IMR-90 (cell line): Measurements from ENCODE around the gene ZNHIT1. TPM values are rescaled to one million over a fixed set of nuclear protein-coding genes. Genes with fewer than 3 reads are reported as not detected.

Source experiments
- ATAC-seq: fragments of 200-7000 bp; cut with Tn5 transposase; 2 replicates; pipeline ENCODE4 v1.9.1; 2020; ENCODE audit warnings: low read depth, mild to moderate bottlenecking, moderate library complexity
- BruUV-seq: library from RNA; stranded (reverse); fragments of 400-500 nt; replicated peaks from 2 replicates; lab custom pipeline; 2021; lab: Mats Ljungman, UMichigan
- CTCF ChIA-PET: fragments of 300-600 bp; formaldehyde crosslinking; extraction: SDS; loops from one replicate; lab custom pipeline; 2021; ENCODE audit warnings: antibody characterized with exemption; lab: Yijun Ruan, JAX
- POLR2A ChIA-PET: fragments of 300-600 bp; sonication (Branson Sonifier 250); formaldehyde crosslinking; loops from one replicate; lab custom pipeline; 2022; ENCODE audit warnings: antibody characterized with exemption; ENCODE audit not compliant: unreplicated experiment; lab: Charles Lee
- DNase-seq: peaks from one replicate; pipeline ENCODE4 v3.0.0; 2013
- H2AFZ ChIP-seq: replicated peaks from 2 replicates; pipeline ENCODE3; 2013; ENCODE audit warnings: low read length, mild to moderate bottlenecking; ENCODE audit not compliant: poor library complexity
- H2AK5ac ChIP-seq: 2 replicates; pipeline ENCODE4 v1.6.1; 2013; ENCODE audit warnings: low read depth, low read length, inconsistent platforms
- H2AK9ac ChIP-seq: replicated peaks from 2 replicates; pipeline ENCODE3; 2013; ENCODE audit warnings: mild to moderate bottlenecking, low read depth, low read length, moderate library complexity; ENCODE audit not compliant: poor library complexity
- H2BK120ac ChIP-seq: 2 replicates; pipeline ENCODE4 v1.6.1; 2013; ENCODE audit warnings: low read depth, low read length, inconsistent platforms
- H2BK15ac ChIP-seq: 3 replicates; pipeline ENCODE4 v1.6.1; 2013; ENCODE audit warnings: low read depth, low read length, inconsistent platforms
- H2BK20ac ChIP-seq: 2 replicates; pipeline ENCODE4 v1.6.1; 2013; ENCODE audit warnings: low read depth, mild to moderate bottlenecking, inconsistent platforms, low read length, moderate library complexity
- H2BK5ac ChIP-seq: 2 replicates; pipeline ENCODE4 v1.6.1; 2013; ENCODE audit warnings: mild to moderate bottlenecking, low read depth, low read length, inconsistent platforms; ENCODE audit not compliant: poor library complexity, severe bottlenecking
- H3K14ac ChIP-seq: replicated peaks from 2 replicates; pipeline ENCODE4 v1.6.1; 2013; ENCODE audit warnings: low read depth, low read length, inconsistent platforms
- H3K18ac ChIP-seq: 2 replicates; pipeline ENCODE4 v1.6.1; 2013; ENCODE audit warnings: low read depth, low read length, control low read depth
- H3K23ac ChIP-seq: 2 replicates; pipeline ENCODE4 v1.6.1; 2013; ENCODE audit warnings: low read depth, low read length, inconsistent platforms
- H3K27ac ChIP-seq: 2 replicates; pipeline ENCODE4 v1.5.1; 2013; ENCODE audit warnings: mild to moderate bottlenecking, control low read depth, low read length; ENCODE audit not compliant: insufficient read depth
- H3K27me3 ChIP-seq: 2 replicates; pipeline ENCODE4 v1.6.1; 2013; ENCODE audit warnings: low read length; ENCODE audit not compliant: control insufficient read depth, insufficient read depth
- H3K36me3 ChIP-seq: 2 replicates; pipeline ENCODE4 v1.6.1; 2013; ENCODE audit warnings: low read length, mixed read lengths; ENCODE audit not compliant: control insufficient read depth, insufficient read depth
- H3K4ac ChIP-seq: 2 replicates; pipeline ENCODE4 v1.6.1; 2013; ENCODE audit warnings: low read depth, low read length, inconsistent platforms
- H3K4me1 ChIP-seq: 2 replicates; pipeline ENCODE4 v1.6.1; 2013; ENCODE audit warnings: low read length, mixed read lengths; ENCODE audit not compliant: control insufficient read depth, insufficient read depth
- H3K4me2 ChIP-seq: 2 replicates; pipeline ENCODE4 v1.6.1; 2013; ENCODE audit warnings: low read depth, mild to moderate bottlenecking, control low read depth, low read length, moderate library complexity
- H3K4me3 ChIP-seq: 2 replicates; pipeline ENCODE4 v1.5.1; 2013; ENCODE audit warnings: low read depth, mild to moderate bottlenecking, control low read depth, low read length, moderate library complexity; ENCODE audit not compliant: insufficient read depth
- H3K56ac ChIP-seq: 2 replicates; pipeline ENCODE4 v1.6.1; 2013; ENCODE audit warnings: low read length, inconsistent platforms; ENCODE audit not compliant: insufficient read depth; ENCODE audit errors: extremely low read depth
- H3K79me1 ChIP-seq, 2 experiments: 2 replicates each; pipeline ENCODE4 v1.6.1; 2013; ENCODE audit warnings: low read length in 2 of 2, inconsistent platforms in 1 of 2, low read depth in 1 of 2
- H3K9ac ChIP-seq: 2 replicates; pipeline ENCODE4 v1.6.1; 2013; ENCODE audit warnings: low read depth, low read length, control low read depth
- H3K9me1 ChIP-seq: 2 replicates; pipeline ENCODE4 v1.6.1; 2013; ENCODE audit warnings: low read length, inconsistent platforms; ENCODE audit not compliant: insufficient read depth
- H3K9me3 ChIP-seq: 2 replicates; pipeline ENCODE4 v1.6.1; 2013; ENCODE audit warnings: low read length; ENCODE audit not compliant: control insufficient read depth, insufficient read depth
- H4K20me1 ChIP-seq: 2 replicates; pipeline ENCODE4 v1.6.1; 2013; ENCODE audit warnings: low read length, inconsistent platforms; ENCODE audit not compliant: insufficient read depth
- H4K5ac ChIP-seq: 2 replicates; pipeline ENCODE4 v1.6.1; 2013; ENCODE audit warnings: mild to moderate bottlenecking, low read depth, low read length, control low read depth
- H4K8ac ChIP-seq, 2 experiments: 2 replicates each; pipeline ENCODE4 v1.6.1; 2013; ENCODE audit warnings: low read depth in 2 of 2, low read length in 2 of 2, control low read depth in 1 of 2, inconsistent platforms in 1 of 2
- H4K91ac ChIP-seq: 2 replicates; pipeline ENCODE4 v1.6.1; 2013; ENCODE audit warnings: low read depth, low read length, inconsistent platforms; ENCODE audit not compliant: insufficient read depth
- BHLHE40 ChIP-seq: fragments of 150-350 bp; IDR thresholded peaks from 2 replicates; pipeline ENCODE4 v1.6.1; 2016; ENCODE audit warnings: mild to moderate bottlenecking, low read depth, low read length
- CEBPB ChIP-seq: IDR thresholded peaks from 2 replicates; pipeline ENCODE4 v1.6.1; 2012; ENCODE audit warnings: low read depth, low read length, improper control_type of control experiment
- CHD1 ChIP-seq: IDR thresholded peaks from 2 replicates; pipeline ENCODE4 v1.6.1; 2012; ENCODE audit warnings: low read depth, low read length, improper control_type of control experiment
- FOS ChIP-seq: fragments of 150-350 bp; IDR thresholded peaks from 2 replicates; pipeline ENCODE4 v1.6.1; 2016; ENCODE audit warnings: low read depth, low read length
- MAFK ChIP-seq: IDR thresholded peaks from 2 replicates; pipeline ENCODE4 v1.6.1; 2012; ENCODE audit warnings: low read depth, low read length, improper control_type of control experiment
- MAZ ChIP-seq: IDR thresholded peaks from 2 replicates; pipeline ENCODE4 v1.6.1; 2012; ENCODE audit warnings: low read depth, mild to moderate bottlenecking, low read length, improper control_type of control experiment, moderate library complexity, borderline replicate concordance
- MXI1 ChIP-seq: IDR thresholded peaks from 2 replicates; pipeline ENCODE4 v1.6.1; 2012; ENCODE audit warnings: low read depth, mild to moderate bottlenecking, low read length, moderate library complexity, borderline replicate concordance
- NFE2L2 ChIP-seq: fragments of 150-350 bp; IDR thresholded peaks from 2 replicates; pipeline ENCODE4 v1.6.1; 2016; ENCODE audit warnings: low read depth, mild to moderate bottlenecking, low read length
- POLR2A ChIP-seq: IDR thresholded peaks from 2 replicates; pipeline ENCODE4 v1.6.1; 2012; ENCODE audit warnings: mild to moderate bottlenecking, low read depth, low read length
- RAD21 ChIP-seq: IDR thresholded peaks from 2 replicates; pipeline ENCODE4 v1.6.1; 2012; ENCODE audit warnings: low read length, improper control_type of control experiment
- RCOR1 ChIP-seq: IDR thresholded peaks from 2 replicates; pipeline ENCODE4 v1.6.1; 2012; ENCODE audit warnings: mild to moderate bottlenecking, low read length, improper control_type of control experiment; ENCODE audit not compliant: insufficient replicate concordance
- RFX5 ChIP-seq: IDR thresholded peaks from 2 replicates; pipeline ENCODE4 v1.8.0; 2012; ENCODE audit warnings: low read depth, mild to moderate bottlenecking, low read length, moderate library complexity
- SMC3 ChIP-seq: fragments of 150-350 bp; IDR thresholded peaks from 2 replicates; pipeline ENCODE4 v1.6.1; 2016; ENCODE audit warnings: low read depth, mild to moderate bottlenecking, antibody characterized with exemption, low read length, moderate library complexity
- WGBS, 2 experiments: methylation state at CpG; one replicate each; pipeline versions ENCODE4 v1.1.5 to v1.1.7; 2013; ENCODE audit warnings: missing lambda C conversion rate in 2 of 2; ENCODE audit not compliant: insufficient read length in 1 of 2; ENCODE audit errors: extremely low coverage in 2 of 2; 5-methylcytosine and 5-hydroxymethylcytosine counted together
- dilution Hi-C: fragments of 300-500 bp; cut with HindIII; formaldehyde crosslinking; loops from one replicate; pipeline ENCODE4 v1.14.3; 2018; ENCODE audit warnings: low sequenced_read_pairs; ENCODE audit not compliant: unreplicated experiment
- in situ Hi-C: fragments of 300-500 bp; cut with MboI; formaldehyde crosslinking; loops from 3 replicates; pipeline ENCODE4 v1.14.3; 2019; ENCODE audit warnings: low sequenced_read_pairs, inconsistent platforms, mixed read lengths
- intact Hi-C: fragments of 100-400 bp; cut with micrococcal nuclease; formaldehyde crosslinking; loops from 2 replicates; pipeline ENCODE4 v1.10.0; 2022
- polyA plus RNA-seq, 3 experiments: library from polyadenylated mRNA; depleted of rRNA; stranded (reverse); fragments of >200 nt; gene quantifications; 2 replicates each; pipeline ENCODE4 v1.2.3, GENCODE V29; 2012; ENCODE audit warnings: low replicate concordance in 1 of 3
- total RNA-seq: library from RNA; depleted of rRNA; stranded (reverse); fragments of >200 nt; gene quantifications from 2 replicates; pipeline ENCODE4 v1.2.3, GENCODE V29; 2012
- TF ChIP-seq, protein P1 (sequence below): fragments of 150-350 bp; IDR thresholded peaks from 2 replicates; pipeline ENCODE4 v1.6.1; 2017; ENCODE audit warnings: mild to moderate bottlenecking, antibody characterized with exemption, low read length, low read depth
- TF ChIP-seq, protein P2 (sequence below): fragments of 150-350 bp; IDR thresholded peaks from 2 replicates; pipeline ENCODE4 v1.6.1; 2016; ENCODE audit warnings: low read depth, mild to moderate bottlenecking, low read length, moderate library complexity, borderline replicate concordance

The ZNHIT1 gene
- total and polyA plus RNA-seq, 2 of the 4 experiments (the other 2 are of a cell fraction): 31.7 to 47.1 TPM

DNA sequence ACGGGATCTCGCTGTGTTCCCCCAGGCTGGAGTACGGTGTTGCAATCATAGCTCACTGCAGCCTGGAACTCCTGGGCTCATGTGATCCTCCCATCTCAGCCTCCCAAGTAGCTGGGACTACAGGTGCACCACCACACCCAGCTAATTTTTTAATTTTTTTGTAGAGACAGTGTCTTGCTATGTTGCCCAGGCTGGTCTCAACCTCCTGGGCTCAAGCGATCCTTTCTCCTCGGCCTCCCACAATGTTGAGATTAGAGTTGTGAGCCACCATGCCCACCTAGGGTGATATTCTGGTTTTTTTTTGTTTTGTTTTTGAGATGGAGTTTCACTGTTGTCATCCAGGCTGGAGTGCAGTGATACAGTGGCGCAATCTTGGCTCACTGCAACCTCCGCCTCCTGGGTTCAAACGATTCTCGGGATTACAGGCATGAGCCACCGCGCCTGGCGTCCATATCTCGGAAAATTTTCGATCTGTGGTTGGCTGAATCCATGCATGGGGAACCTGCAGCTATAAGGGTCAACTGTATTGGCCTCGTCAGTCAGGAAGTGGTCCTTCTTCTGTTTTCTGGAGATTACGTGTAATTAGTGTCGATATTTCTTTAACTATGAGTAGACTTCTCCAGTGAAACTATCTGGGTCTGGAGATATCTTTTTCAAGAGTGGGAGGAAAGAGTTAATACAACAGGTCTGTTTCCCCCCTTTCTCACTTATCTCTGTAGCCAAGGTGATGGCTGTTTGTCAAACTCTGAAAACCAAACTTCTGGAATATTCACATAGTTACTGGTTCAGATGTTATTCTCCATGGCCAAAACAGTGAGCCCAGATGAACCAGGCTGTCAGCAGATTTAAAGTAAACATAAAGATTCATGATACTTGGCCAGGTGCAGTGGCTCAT is 47.9 kb downstream of the ZNHIT1 start:
- H3K18ac ChIP-seq: no peak overlapping the region
- H3K9me3 ChIP-seq: no peaks in the 10 kb centered on the region
- H2AK5ac ChIP-seq: no peak overlapping the region
- H3K36me3 ChIP-seq: no peaks in the 10 kb centered on the region
- ATAC-seq (no peak), DNase-seq (no peak)
- ChIA-PET CTCF (no interaction called here), POLR2A (no interaction called here)
- no peaks in the 10 kb centered on the region for H3K4me1 ChIP-seq
- H3K56ac ChIP-seq: no peak overlapping the region
- no peaks in the 10 kb centered on the region for H3K9me1 ChIP-seq
- H2BK120ac ChIP-seq: no peak overlapping the region
- no peak overlapping the region for H2BK15ac ChIP-seq
- no peak overlapping the region for H4K91ac ChIP-seq
- H4K20me1 ChIP-seq: no peaks in the 10 kb centered on the region
- H3K4ac ChIP-seq: no peak overlapping the region
- no peak overlapping the region for H2BK20ac ChIP-seq
- no peaks in the 10 kb centered on the region for H3K79me1 ChIP-seq
- no peak overlapping the region for H3K23ac ChIP-seq
- H3K4me3 ChIP-seq: no peak overlapping the region
- intact Hi-C loops: no loop called here
- H2AK9ac ChIP-seq: no peak overlapping the region
- no peak overlapping the region for H4K8ac ChIP-seq
- no peak overlapping the region for H2AFZ ChIP-seq
- H3K4me2 ChIP-seq: no peak overlapping the region
- H3K14ac ChIP-seq: no peak overlapping the region
- in situ Hi-C loops: no loop called here
- dilution Hi-C loops: no loop called here
- H3K27me3 ChIP-seq: peaks cover 12% of the 10 kb centered on the region
- H3K27ac ChIP-seq: no peak overlapping the region
- H2BK5ac ChIP-seq: no peak overlapping the region
- no peak overlapping the region for H4K5ac ChIP-seq
- WGBS, 2 experiments: 77% methylated on average over 9 of the region's 17 CpGs; no CpG with 5 or more reads in 1 of the 2 experiments
- BruUV-seq: no TSS peak
- no peak overlapping the region for H3K9ac ChIP-seq
- TF ChIP-seq MAFK: no peak
- TF ChIP-seq RCOR1: no peak
- no peak for TF ChIP-seq RAD21
- no peak for TF ChIP-seq MXI1
- no peak for TF ChIP-seq SMC3
- TF ChIP-seq CEBPB: no peak
- TF ChIP-seq MAZ: no peak
- TF ChIP-seq FOS: no peak
- TF ChIP-seq, protein P1, sequence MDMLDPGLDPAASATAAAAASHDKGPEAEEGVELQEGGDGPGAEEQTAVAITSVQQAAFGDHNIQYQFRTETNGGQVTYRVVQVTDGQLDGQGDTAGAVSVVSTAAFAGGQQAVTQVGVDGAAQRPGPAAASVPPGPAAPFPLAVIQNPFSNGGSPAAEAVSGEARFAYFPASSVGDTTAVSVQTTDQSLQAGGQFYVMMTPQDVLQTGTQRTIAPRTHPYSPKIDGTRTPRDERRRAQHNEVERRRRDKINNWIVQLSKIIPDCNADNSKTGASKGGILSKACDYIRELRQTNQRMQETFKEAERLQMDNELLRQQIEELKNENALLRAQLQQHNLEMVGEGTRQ: no peak
- TF ChIP-seq RFX5: no peak
- no peak for TF ChIP-seq BHLHE40
- TF ChIP-seq CHD1: no peak
- TF ChIP-seq, protein P2, sequence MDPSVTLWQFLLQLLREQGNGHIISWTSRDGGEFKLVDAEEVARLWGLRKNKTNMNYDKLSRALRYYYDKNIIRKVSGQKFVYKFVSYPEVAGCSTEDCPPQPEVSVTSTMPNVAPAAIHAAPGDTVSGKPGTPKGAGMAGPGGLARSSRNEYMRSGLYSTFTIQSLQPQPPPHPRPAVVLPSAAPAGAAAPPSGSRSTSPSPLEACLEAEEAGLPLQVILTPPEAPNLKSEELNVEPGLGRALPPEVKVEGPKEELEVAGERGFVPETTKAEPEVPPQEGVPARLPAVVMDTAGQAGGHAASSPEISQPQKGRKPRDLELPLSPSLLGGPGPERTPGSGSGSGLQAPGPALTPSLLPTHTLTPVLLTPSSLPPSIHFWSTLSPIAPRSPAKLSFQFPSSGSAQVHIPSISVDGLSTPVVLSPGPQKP: no peak
- no peak for TF ChIP-seq NFE2L2
- TF ChIP-seq POLR2A: no peak
